ENCODE data around the gene CDH26. TPM values are rescaled to one million over a fixed set of nuclear protein-coding genes. Genes with fewer than 3 reads are reported as not detected.

The CDH26 gene
- total and polyA plus RNA-seq, 2 donors from 2014 or later: 0.47 to 2.4 TPM

GRCh38 chr20:59933849-59934585 is 24.2 kb upstream of the CDH26 start:
- intact Hi-C loops (cut with DNase I): no loop called here
- Histone ChIP-seq H3K4me3 (ENCODE audit: low read length in 3 of 3) (peak overlapping the region; percentile 30 to 72 (median 62)), H3K27me3 (ENCODE audit: control insufficient read depth, insufficient read depth, low read length) (no peaks in the 10 kb centered on the region), H3K9me3 (ENCODE audit: control insufficient read depth in 2 of 3, insufficient read depth in 1 of 3, low read length in 3 of 3) (no peaks in the 10 kb centered on the region), H3K27ac (ENCODE audit: low read depth in 2 of 2, low read length in 2 of 2) (peak overlapping the region; percentile 47 to 60), H3K9ac (ENCODE audit: low read length in 3 of 3) (peak overlapping the region in 2 of 3 donors; percentile 16 to 62), H3K36me3 (ENCODE audit: control insufficient read depth in 2 of 3, insufficient read depth in 3 of 3, low read length in 3 of 3) (no peaks in the 10 kb centered on the region), H3K4me1 (ENCODE audit: control insufficient read depth in 2 of 3, insufficient read depth in 2 of 3, low read depth in 1 of 3, low read length in 3 of 3) (peaks cover 0 to 6% (median 5%) of the 10 kb centered on the region in 3 donors)
- DNase-seq: peak; percentile 79 to 92 (median 85)
- TF ChIP-seq, protein P1, sequence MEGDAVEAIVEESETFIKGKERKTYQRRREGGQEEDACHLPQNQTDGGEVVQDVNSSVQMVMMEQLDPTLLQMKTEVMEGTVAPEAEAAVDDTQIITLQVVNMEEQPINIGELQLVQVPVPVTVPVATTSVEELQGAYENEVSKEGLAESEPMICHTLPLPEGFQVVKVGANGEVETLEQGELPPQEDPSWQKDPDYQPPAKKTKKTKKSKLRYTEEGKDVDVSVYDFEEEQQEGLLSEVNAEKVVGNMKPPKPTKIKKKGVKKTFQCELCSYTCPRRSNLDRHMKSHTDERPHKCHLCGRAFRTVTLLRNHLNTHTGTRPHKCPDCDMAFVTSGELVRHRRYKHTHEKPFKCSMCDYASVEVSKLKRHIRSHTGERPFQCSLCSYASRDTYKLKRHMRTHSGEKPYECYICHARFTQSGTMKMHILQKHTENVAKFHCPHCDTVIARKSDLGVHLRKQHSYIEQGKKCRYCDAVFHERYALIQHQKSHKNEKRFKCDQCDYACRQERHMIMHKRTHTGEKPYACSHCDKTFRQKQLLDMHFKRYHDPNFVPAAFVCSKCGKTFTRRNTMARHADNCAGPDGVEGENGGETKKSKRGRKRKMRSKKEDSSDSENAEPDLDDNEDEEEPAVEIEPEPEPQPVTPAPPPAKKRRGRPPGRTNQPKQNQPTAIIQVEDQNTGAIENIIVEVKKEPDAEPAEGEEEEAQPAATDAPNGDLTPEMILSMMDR (IDR thresholded peaks at IDR 0.05; ENCODE audit: borderline replicate concordance, extremely low read depth, insufficient read depth): peak; percentile 79
- FAIRE-seq: no peak

- Histone ChIP-seq H3K9me3 (ENCODE audit: control insufficient read depth in 2 of 3, insufficient read depth in 1 of 3, low read length in 3 of 3) (no peaks in the 10 kb centered on the region), H3K4me3 (ENCODE audit: low read length in 3 of 3) (no peak overlapping the region), H3K4me1 (ENCODE audit: control insufficient read depth in 2 of 3, insufficient read depth in 2 of 3, low read depth in 1 of 3, low read length in 3 of 3) (peaks cover 0 to 10% (median 5%) of the 10 kb centered on the region in 3 donors), H3K36me3 (ENCODE audit: control insufficient read depth in 2 of 3, insufficient read depth in 3 of 3, low read length in 3 of 3) (no peaks in the 10 kb centered on the region), H3K27ac (ENCODE audit: low read depth in 2 of 2, low read length in 2 of 2) (no peak overlapping the region), H3K27me3 (ENCODE audit: control insufficient read depth, insufficient read depth, low read length) (no peaks in the 10 kb centered on the region), H3K9ac (ENCODE audit: low read length in 3 of 3) (no peak overlapping the region)
- DNase-seq: no peak
- intact Hi-C loops (cut with DNase I): no loop called here
- TF ChIP-seq, protein P1 (IDR thresholded peaks at IDR 0.05; ENCODE audit: borderline replicate concordance, extremely low read depth, insufficient read depth): no peak
- no peak for FAIRE-seq
These were observed 22.6 kb upstream of the CDH26 start for GRCh38 chr20:59935457-59936185.

GRCh38 chr20:59936409-59936808 is 21.8 kb upstream of the CDH26 start:
- Histone ChIP-seq H3K27me3 (ENCODE audit: control insufficient read depth, insufficient read depth, low read length) (no peaks in the 10 kb centered on the region), H3K4me3 (ENCODE audit: low read length in 3 of 3) (no peak overlapping the region), H3K27ac (ENCODE audit: low read depth in 2 of 2, low read length in 2 of 2) (no peak overlapping the region), H3K9me3 (ENCODE audit: control insufficient read depth in 2 of 3, insufficient read depth in 1 of 3, low read length in 3 of 3) (no peaks in the 10 kb centered on the region), H3K4me1 (ENCODE audit: control insufficient read depth in 2 of 3, insufficient read depth in 2 of 3, low read depth in 1 of 3, low read length in 3 of 3) (peaks cover 2 to 16% (median 5%) of the 10 kb centered on the region in 3 donors), H3K36me3 (ENCODE audit: control insufficient read depth in 2 of 3, insufficient read depth in 3 of 3, low read length in 3 of 3) (no peaks in the 10 kb centered on the region), H3K9ac (ENCODE audit: low read length in 3 of 3) (no peak overlapping the region)
- DNase-seq (no peak), FAIRE-seq (no peak)
- intact Hi-C loops (cut with DNase I): no loop called here
- TF ChIP-seq, protein P1 (IDR thresholded peaks at IDR 0.05; ENCODE audit: borderline replicate concordance, extremely low read depth, insufficient read depth): no peak

Measured in kidney (tissue), 14 donors.